HG03520 (cell line): ENCODE results near the gene PKP3.
"Not testable (repeated sequence)": the region's sequence is repeated elsewhere in the genome, so short reads cannot be mapped to it uniquely, and the experiment has no call there.

ENCODE experiments used
- ATAC-seq: cut with Tn5 transposase; IDR thresholded peaks from one replicate; pipeline ENCODE4 v1.9.1; 2021; ENCODE audit warnings: mild to moderate bottlenecking, moderate library complexity; ENCODE audit not compliant: unreplicated experiment

The PKP3 gene

GRCh38 chr11:376531-377173 lies 17.4 kb upstream of the PKP3 start:
- ATAC-seq: no peak

- no peak for ATAC-seq
Measured at GRCh38 chr11:377174-377865, 16.7 kb upstream of the PKP3 start.

- ATAC-seq: no peak
Measured at GRCh38 chr11:377883-378500, 16.0 kb upstream of the PKP3 start.

GRCh38 chr11:379205-380094 lies 14.6 kb upstream of the PKP3 start:
- ATAC-seq: no peak

- ATAC-seq: no peak
Measured at GRCh38 chr11:380095-380480, 13.9 kb upstream of the PKP3 start.

GRCh38 chr11:380491-380890 lies 13.5 kb upstream of the PKP3 start:
- no peak for ATAC-seq

GRCh38 chr11:380996-381395 lies 13.0 kb upstream of the PKP3 start:
- no peak for ATAC-seq

- ATAC-seq: no peak
Measured at GRCh38 chr11:381501-382072, 12.4 kb upstream of the PKP3 start.

GRCh38 chr11:382081-382629 lies 11.9 kb upstream of the PKP3 start:
- no peak for ATAC-seq

- ATAC-seq: no peak
Measured at GRCh38 chr11:383431-383830, 10.6 kb upstream of the PKP3 start.

- ATAC-seq: no peak
Measured at GRCh38 chr11:384511-384910, 9.5 kb upstream of the PKP3 start.

GRCh38 chr11:385594-386351 lies 8.2 kb upstream of the PKP3 start:
- ATAC-seq: no peak

GRCh38 chr11:386483-386882 lies 7.5 kb upstream of the PKP3 start:
- ATAC-seq: no peak

GRCh38 chr11:387193-387793 lies 6.7 kb upstream of the PKP3 start:
- no peak for ATAC-seq

- not testable (repeated sequence) for ATAC-seq
Measured at GRCh38 chr11:389369-389768, 4.6 kb upstream of the PKP3 start.

GRCh38 chr11:390175-390574 lies 3.8 kb upstream of the PKP3 start:
- ATAC-seq: no peak

GRCh38 chr11:391117-392017 lies 2.6 kb upstream of the PKP3 start:
- no peak for ATAC-seq

GRCh38 chr11:392102-392777 lies 1.8 kb upstream of the PKP3 start:
- no peak for ATAC-seq
